ENCODE results near the gene PCDHGB4.
"Not testable (repeated sequence)": the region's sequence is repeated elsewhere in the genome, so short reads cannot be mapped to it uniquely, and the experiment has no call there.

PCDHGB4 gene

GRCh38 chr5:141343953-141344463, 43.5 kb upstream of the PCDHGB4 start:
- Histone ChIP-seq H3K4me2 (no peak overlapping the region), H3K36me3 (ENCODE audit: insufficient read depth) (no peaks in the 10 kb centered on the region), H2AFZ (ENCODE audit: low read depth) (no peak overlapping the region), H3K27ac (no peak overlapping the region), H4K20me1 (ENCODE audit: insufficient read depth) (no peaks in the 10 kb centered on the region), H3K4me1 (ENCODE audit: low read depth, poor library complexity, severe bottlenecking) (no peaks in the 10 kb centered on the region), H3K9ac (no peak overlapping the region), H3K4me3 (IDR thresholded peaks at IDR 0.05; ENCODE audit: insufficient read depth, low read depth, low read length) (no peak overlapping the region), H3K79me2 (ENCODE audit: insufficient read depth, low read depth) (no peaks in the 10 kb centered on the region), H3K27me3 (ENCODE audit: insufficient read depth, low read depth) (no peaks in the 10 kb centered on the region)
- TF ChIP-seq, protein P1, sequence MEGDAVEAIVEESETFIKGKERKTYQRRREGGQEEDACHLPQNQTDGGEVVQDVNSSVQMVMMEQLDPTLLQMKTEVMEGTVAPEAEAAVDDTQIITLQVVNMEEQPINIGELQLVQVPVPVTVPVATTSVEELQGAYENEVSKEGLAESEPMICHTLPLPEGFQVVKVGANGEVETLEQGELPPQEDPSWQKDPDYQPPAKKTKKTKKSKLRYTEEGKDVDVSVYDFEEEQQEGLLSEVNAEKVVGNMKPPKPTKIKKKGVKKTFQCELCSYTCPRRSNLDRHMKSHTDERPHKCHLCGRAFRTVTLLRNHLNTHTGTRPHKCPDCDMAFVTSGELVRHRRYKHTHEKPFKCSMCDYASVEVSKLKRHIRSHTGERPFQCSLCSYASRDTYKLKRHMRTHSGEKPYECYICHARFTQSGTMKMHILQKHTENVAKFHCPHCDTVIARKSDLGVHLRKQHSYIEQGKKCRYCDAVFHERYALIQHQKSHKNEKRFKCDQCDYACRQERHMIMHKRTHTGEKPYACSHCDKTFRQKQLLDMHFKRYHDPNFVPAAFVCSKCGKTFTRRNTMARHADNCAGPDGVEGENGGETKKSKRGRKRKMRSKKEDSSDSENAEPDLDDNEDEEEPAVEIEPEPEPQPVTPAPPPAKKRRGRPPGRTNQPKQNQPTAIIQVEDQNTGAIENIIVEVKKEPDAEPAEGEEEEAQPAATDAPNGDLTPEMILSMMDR (conservative IDR thresholded peaks at IDR 0.05; ENCODE audit: low read depth, low read length) = no peak

DNA sequence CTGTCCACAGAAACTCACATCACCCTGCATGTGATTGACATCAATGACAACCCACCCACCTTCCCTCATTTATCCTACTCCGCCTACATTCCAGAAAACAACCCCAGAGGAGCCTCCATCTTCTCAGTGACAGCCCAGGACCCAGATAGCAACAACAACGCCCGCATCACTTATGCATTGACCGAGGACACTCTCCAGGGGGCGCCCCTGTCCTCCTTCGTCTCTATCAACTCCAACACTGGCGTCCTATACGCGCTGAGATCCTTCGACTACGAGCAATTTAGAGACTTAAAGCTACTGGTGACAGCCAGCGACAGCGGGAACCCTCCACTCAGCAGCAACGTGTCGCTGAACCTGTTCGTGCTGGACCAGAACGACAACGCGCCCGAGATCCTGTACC, 42.2 kb upstream of the PCDHGB4 start:
- Histone ChIP-seq H3K4me3 (IDR thresholded peaks at IDR 0.05; ENCODE audit: insufficient read depth, low read depth, low read length) (no peak overlapping the region), H2AFZ (ENCODE audit: low read depth) (no peak overlapping the region), H3K79me2 (ENCODE audit: insufficient read depth, low read depth) (no peaks in the 10 kb centered on the region), H3K27ac (no peak overlapping the region), H3K9ac (no peak overlapping the region), H3K4me2 (no peak overlapping the region), H3K27me3 (ENCODE audit: insufficient read depth, low read depth) (no peaks in the 10 kb centered on the region), H3K36me3 (ENCODE audit: insufficient read depth) (no peaks in the 10 kb centered on the region), H4K20me1 (ENCODE audit: insufficient read depth) (no peaks in the 10 kb centered on the region), H3K4me1 (ENCODE audit: low read depth, poor library complexity, severe bottlenecking) (no peaks in the 10 kb centered on the region)
- TF ChIP-seq, protein P1 (conservative IDR thresholded peaks at IDR 0.05; ENCODE audit: low read depth, low read length) = no peak

- H3K4me2 ChIP-seq; H3K27ac ChIP-seq; H3K9ac ChIP-seq; H2AFZ ChIP-seq (ENCODE audit: low read depth); H4K20me1 ChIP-seq (ENCODE audit: insufficient read depth); H3K4me1 ChIP-seq (ENCODE audit: low read depth, poor library complexity, severe bottlenecking); H3K4me3 ChIP-seq (IDR thresholded peaks at IDR 0.05; ENCODE audit: insufficient read depth, low read depth, low read length); H3K36me3 ChIP-seq (ENCODE audit: insufficient read depth); H3K27me3 ChIP-seq (ENCODE audit: insufficient read depth, low read depth); H3K79me2 ChIP-seq (ENCODE audit: insufficient read depth, low read depth): not testable (repeated sequence)
Observed at GRCh38 chr5:141346017-141346416, 41.5 kb upstream of the PCDHGB4 start.

DNA sequence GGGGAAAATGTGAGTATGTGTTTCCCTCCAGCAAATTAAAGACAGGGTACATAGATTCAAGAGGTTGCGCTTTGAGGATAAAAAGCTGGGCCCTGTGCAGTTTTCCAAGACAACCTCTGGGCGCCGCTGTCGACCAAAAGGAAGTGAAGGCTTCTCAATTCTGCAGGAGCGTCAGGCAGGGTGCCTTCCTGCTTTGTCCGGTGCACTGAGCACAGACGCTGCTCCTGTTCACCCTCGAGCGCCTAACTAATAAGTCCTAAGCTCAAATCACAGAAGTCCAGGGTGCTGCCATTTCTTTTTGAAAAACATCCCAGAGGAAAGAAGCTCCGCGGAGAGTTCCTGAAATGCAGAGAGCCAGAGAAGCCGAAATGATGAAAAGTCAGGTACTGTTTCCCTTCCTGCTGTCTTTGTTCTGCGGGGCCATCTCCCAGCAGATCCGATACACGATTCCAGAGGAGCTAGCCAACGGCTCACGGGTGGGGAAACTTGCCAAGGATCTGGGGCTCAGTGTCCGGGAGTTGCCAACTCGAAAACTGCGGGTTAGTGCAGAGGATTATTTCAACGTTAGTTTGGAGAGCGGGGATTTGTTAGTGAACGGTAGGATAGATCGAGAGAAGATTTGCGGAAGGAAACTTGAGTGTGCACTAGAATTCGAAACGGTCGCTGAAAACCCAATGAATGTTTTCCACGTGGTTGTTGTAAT, 37.4 kb upstream of the PCDHGB4 start, which contains the start of gene PCDHGB1:
Gene PCDHGB1 (plus strand): TSS at position 183 of the 703 bp plus-strand sequence. CDS start 162 bp downstream, at position 345.
- no peak within 1 kb of the TSS for H2AFZ ChIP-seq (ENCODE audit: low read depth)
- H3K27me3 ChIP-seq (ENCODE audit: insufficient read depth, low read depth) = no peaks in the 10 kb centered on the region
- no peak within 1 kb of the TSS for H3K9ac ChIP-seq
- TF ChIP-seq, protein P1 (conservative IDR thresholded peaks at IDR 0.05; ENCODE audit: low read depth, low read length) = no peak
- no peak within 1 kb of the TSS for H3K27ac ChIP-seq
- H4K20me1 ChIP-seq (ENCODE audit: insufficient read depth) = no peaks in the 10 kb centered on the region
- H3K4me2 ChIP-seq = no peak within 1 kb of the TSS
- H3K4me3 ChIP-seq (IDR thresholded peaks at IDR 0.05; ENCODE audit: insufficient read depth, low read depth, low read length) = no peak within 1 kb of the TSS
- H3K36me3 ChIP-seq (ENCODE audit: insufficient read depth) = no peaks in the 10 kb centered on the region
- no peaks in the 10 kb centered on the region for H3K4me1 ChIP-seq (ENCODE audit: low read depth, poor library complexity, severe bottlenecking)
- no peaks in the 10 kb centered on the region for H3K79me2 ChIP-seq (ENCODE audit: insufficient read depth, low read depth)

- TF ChIP-seq, protein P1 (conservative IDR thresholded peaks at IDR 0.05; ENCODE audit: low read depth, low read length) = no peak
- H2AFZ ChIP-seq (ENCODE audit: low read depth) = no peak overlapping the region
- H3K4me1 ChIP-seq (ENCODE audit: low read depth, poor library complexity, severe bottlenecking) = no peaks in the 10 kb centered on the region
- H3K9ac ChIP-seq = no peak overlapping the region
- no peaks in the 10 kb centered on the region for H4K20me1 ChIP-seq (ENCODE audit: insufficient read depth)
- no peaks in the 10 kb centered on the region for H3K27me3 ChIP-seq (ENCODE audit: insufficient read depth, low read depth)
- H3K27ac ChIP-seq = no peak overlapping the region
- H3K79me2 ChIP-seq (ENCODE audit: insufficient read depth, low read depth) = no peaks in the 10 kb centered on the region
- H3K4me3 ChIP-seq (IDR thresholded peaks at IDR 0.05; ENCODE audit: insufficient read depth, low read depth, low read length) = no peak overlapping the region
- H3K4me2 ChIP-seq = no peak overlapping the region
- no peaks in the 10 kb centered on the region for H3K36me3 ChIP-seq (ENCODE audit: insufficient read depth)
Observed at GRCh38 chr5:141351591-141351990, 35.9 kb upstream of the PCDHGB4 start.
